Amniotic stem cell (primary cell): ENCODE data around the gene TSPYL6.
"Not testable (repeated sequence)": the region's sequence is repeated elsewhere in the genome, so short reads cannot be mapped to it uniquely, and the experiment has no call there.

Source experiments
- DNase-seq: peaks from one replicate; lab custom pipeline; 2025; lab: John Stamatoyannopoulos, UW

The TSPYL6 gene

DNA sequence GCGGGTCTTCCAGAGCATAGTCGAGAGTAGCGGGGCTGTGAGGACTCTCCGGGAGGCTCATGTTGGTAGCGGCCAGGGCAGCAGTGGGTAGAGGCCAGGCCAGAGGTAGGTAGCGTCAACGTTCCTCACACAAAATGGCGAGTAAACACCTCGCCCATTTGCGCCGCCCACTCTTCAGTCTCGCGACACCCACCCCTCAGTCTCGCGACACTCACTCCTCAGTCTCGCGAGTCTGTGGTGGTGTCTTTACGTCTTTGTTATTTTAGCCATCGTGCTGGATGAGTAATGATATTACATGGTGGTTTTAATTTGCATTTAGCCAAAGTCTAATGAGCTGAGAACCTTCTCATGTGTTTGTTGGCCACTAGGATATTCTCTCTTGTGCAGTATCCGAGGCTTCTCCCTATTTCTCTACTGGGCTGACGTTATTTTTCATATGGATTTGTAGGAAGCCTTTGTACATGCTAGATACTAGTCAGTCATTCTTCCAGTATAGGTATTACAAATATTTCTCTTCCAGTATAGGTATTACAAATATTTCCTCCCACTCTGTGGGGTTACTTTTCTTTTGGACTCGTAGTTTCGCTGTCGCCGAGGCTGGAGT is at the start of gene TSPYL6:
Gene TSPYL6 (minus strand): TSS at position 139 of the 604 bp plus-strand sequence. CDS start 78 bp downstream, at position 61.
- DNase-seq, result no peak

DNA sequence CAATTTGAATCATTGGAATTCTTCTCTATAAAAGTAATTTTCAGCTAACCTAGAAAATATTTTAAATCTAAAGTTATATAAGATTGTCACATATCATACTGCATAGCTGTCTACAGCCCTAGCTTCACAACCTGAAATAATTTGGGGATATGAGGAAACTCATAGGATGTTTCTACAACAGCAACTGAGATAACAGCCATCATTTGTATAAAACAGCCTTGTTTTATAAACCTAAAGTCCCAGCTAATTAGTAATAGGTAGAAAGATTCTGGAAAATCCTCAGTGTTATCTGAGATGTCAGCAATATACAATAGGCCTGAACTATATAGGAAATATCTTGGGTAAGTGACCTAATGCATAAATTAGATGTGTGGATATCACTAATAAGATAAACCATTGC is 47.6 kb upstream of the TSPYL6 start:
- no peak for DNase-seq

DNA sequence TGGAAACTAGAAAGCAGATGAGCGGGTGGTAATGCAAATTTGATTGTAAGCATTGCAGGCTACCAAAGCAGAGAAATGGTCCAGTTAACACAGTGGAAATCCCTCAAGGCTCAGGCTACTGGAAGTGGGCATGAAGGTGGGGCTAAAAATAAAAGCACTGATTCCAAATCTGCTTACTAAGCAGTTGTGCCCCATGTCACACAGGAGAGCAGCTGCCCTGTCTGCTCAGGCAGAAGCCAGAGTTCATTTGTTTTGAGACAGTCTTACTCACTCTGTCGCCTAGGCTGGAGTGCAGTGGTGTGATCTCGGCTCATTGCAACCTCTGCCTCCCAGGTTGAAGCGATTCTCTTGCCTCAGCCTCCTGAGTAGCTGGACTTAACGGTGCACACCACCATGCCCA is 42.5 kb upstream of the TSPYL6 start:
- no peak for DNase-seq

DNA sequence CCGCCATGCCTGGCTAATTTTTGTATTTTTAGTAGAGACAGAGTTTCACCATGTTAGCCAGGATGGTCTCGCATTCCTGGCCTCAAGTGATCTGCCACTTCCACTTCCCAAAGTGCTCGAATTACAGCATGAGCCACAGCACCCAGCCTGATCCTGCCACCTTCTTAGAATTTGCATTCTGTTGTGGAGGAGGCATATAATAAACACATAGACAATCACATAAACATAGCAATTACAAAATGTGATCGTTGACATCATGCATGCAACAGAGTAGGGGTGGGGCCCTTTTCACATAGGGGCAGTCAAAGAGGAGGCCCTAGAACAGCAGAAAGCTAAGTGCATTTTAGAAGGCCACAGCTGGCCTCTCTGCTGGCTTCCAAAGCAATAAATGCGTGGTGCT is 39.9 kb upstream of the TSPYL6 start:
- no peak for DNase-seq

DNA sequence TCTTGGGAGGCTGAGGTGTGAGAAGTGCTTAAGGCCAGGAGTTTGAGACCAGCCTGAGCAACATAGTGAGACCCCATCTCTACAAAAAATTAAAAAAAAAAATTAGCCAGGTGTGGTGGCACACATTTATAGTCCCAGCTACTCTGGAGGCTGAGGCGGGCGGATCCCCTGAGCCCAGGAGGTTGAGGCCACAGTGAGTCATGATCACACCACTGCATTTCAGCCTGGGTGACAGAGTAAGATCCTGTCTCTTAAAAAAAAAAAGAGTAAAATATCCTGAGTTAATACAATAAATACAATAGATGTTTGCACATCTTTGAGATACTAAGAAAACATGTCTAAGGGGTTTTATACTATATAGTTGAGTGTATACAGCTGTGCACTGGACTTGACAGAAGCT is 38.6 kb upstream of the TSPYL6 start:
- DNase-seq, result not testable (repeated sequence)

DNA sequence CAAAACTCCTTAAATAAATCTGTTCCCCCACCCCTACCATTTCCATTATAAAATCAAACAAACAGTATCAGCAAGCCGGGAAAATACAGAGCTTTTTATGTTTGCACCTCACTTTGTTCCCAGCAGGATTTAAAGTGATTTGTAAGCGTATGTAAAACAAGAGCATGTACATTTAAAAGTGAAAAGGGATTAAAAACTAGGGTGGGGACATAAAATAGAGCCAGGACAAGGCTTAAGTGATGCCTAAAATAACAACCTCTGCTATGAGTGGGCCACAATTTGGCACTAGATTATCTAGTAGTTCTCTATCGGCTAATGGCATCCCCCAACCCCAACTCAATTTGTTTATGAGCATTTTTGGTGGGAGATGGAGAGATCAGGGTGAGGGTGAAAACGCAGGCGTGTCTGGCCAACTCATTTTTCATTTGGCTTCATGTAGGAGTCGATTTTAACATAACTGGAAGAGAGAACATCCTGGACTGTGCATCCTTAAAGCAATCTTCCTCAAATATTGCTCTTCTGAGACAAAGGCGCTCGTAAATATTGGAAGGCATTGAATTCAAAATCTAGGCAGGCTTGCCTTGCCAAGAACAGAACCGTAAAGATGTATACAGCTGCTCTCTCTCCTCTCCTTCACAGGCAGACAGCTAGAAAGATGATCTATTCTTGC is 34.5 kb upstream of the TSPYL6 start:
- DNase-seq, result no peak

DNA sequence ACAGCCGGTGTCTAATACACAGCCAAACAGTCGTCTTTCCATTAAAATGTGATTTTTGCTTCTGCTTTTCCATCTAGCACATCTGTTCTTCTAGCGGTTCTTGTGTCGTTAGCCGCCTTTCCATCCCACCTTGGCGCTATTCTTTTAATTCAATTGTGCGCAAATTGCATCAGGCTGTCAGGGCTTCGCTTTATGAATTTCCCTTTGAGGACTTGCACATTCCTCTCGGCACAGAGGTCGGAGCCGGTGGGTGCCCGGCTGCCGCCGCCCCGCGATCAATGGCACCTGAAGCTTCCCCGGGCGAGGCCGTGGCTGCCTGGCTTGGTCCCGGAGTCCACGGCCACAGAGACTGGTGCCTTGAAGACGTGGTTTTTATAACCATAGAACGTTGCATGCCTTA is 33.9 kb upstream of the TSPYL6 start:
- DNase-seq, result no peak

DNA sequence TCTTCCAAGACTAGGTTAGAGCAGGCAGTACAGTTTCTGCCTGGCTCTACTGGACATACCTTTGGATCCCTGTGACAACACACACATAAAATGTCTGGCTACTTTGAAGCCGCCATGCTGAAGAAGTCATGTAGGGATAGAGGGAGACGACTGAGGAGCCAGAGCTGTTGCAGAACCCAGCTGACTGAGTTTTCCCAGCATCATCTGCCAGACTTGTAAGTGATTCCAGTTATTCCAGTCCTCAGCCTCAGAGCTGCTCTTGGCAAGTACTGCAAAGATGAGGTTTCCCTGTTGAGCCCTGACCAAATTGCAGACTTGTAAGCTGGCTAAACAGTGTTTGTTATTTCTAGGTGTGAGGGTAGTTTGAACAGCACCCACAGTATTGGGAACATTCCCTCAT is 31.5 kb upstream of the TSPYL6 start:
- no peak for DNase-seq

DNA sequence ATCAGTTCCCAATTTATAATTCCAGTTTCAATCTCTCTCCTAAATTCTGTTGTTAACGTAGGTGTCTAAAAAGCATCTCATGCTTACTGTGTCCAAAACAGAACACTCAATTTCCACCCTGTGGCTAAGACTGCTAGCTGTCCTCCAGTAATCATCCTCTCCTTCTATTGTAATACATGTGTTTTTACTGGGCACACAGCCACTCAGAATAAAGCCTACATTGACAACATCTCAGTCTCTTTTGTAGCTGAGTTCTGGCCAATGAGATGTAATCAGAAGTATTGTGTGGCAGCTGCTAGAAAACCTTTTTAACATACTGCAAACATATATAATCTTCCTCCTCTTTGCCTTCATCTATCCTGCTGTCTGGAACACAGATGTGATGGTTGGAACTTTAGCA is 29.4 kb upstream of the TSPYL6 start:
- DNase-seq, result no peak

DNA sequence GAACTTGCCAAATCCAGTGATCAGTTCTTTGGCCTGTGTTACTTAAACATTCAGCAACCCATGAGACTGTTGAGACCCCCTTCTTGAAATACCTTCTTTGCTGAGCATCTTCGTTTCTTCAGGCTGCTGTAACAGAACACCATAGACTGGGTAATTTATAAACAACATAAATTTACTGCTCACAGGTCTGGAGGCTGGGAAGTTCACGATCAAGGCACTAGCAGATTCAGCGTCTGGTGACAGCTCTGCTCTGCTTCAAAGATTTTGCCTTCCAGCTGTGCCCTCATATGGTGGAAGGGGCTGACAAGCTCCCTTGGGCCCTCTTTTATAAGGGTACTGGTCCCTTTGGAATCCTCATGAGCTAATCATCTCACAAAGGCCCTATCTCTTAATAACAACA is 28.8 kb upstream of the TSPYL6 start:
- no peak for DNase-seq

DNA sequence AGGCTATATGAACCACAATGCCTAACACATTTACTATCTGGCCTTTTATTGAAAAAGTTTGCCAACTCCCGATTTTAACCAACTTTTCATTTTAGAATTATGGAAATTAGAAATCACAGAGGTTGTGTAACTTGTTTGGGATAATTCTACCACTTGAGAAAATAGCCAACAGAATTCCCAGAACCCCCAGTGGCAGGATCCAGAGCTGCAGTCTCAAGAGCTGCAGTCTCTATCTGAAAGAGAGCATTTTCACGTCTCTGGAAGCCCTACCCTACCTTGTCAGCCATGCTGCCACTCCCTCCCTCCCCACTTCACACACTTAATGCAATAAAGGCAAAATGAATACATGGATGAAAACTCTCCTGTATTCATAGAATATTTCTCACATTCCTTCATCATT is 23.4 kb upstream of the TSPYL6 start:
- DNase-seq, result no peak

DNA sequence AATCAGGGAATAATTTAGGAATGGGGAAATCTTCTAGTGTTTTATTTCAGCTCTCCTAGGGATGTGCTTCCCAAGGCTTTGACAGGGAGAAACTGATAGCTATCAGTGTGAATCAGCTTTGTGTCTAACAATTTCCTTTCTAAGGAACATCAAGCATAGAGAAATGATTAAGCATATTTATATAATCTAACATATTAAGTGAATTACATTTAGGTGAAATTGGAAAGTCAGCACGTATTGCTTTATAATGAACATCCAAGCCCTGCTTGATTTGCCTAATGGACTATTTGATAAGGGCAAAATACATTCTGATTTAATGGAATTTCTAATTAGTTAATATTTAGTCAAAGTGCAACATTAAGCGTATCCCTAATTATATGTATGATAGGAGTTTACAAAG is 19.5 kb upstream of the TSPYL6 start:
- no peak for DNase-seq

DNA sequence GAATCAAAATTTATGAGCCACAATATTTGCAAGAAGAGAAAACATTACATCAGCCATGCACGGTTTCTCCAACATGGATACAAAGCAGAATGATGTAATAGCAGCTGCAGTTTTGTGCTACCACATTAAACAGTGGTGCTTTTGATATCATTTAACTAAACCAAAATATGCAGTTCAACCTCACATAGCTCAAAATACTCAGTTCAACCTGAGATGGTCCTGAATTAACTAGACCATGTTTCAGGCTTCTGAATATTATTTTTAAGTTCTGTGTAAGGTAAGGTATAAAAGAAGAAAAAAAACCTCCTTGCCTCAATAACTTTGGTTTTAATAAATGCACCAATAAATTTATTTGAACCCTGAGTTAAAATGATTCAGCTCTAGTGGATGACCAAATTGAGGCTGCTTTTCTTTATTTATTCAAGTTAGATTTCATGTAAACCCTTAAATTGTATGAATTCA is 18.8 kb upstream of the TSPYL6 start:
- no peak for DNase-seq

DNA sequence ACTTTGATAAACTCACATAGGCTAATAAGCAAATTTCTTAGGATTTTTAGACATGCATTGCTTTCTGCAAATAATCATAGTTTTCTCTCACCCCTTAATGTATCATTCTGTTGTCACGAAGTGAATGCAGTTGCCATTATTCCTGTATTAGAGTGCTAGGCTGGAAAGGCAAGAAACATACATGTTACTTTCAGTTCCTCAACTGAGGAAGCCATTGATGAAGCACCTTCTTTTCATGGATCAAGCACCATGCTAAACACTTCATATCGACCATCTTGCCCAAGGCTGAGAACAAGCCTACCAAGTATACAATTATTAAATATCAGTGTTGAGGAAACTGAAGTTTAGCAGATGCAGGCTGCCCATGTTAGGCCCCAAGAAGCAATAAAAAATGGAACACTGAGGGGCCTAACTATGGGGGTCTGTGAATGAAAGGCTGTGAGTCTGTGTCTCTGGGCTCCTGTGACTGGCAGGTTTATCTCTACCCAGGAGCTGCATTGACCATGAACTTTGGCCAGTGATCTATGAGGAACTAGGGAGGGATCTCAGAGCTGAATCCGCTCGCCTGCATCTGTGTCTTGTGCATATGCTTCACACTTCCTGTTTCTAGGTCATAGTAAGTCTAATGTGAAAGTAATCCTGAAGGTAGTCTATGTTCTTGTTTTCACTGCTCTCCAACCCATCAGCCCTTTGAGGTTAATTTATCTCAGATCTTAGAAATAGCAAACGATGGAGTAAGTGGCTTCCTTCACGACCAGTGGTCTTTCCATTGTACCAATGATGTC is 16.0 kb upstream of the TSPYL6 start:
- DNase-seq, result no peak

DNA sequence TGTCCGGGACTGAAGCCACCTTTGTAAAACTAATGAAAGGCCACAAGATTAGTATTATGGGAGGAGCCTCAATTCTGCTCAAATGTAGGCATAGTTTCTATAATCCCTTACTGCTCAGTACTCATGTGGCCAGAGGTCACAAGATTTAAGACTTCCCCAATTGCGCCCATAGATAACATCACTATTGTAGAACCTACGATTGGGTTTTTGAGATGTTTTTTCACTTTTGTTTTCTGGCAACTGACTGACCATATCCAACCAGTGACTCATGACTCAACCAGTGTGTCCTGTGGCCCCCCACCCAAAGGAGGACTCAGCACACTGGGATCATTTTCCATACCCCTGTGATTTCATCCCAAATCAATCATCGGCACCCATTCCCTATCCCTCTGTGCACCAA is 15.2 kb upstream of the TSPYL6 start:
- no peak for DNase-seq

DNA sequence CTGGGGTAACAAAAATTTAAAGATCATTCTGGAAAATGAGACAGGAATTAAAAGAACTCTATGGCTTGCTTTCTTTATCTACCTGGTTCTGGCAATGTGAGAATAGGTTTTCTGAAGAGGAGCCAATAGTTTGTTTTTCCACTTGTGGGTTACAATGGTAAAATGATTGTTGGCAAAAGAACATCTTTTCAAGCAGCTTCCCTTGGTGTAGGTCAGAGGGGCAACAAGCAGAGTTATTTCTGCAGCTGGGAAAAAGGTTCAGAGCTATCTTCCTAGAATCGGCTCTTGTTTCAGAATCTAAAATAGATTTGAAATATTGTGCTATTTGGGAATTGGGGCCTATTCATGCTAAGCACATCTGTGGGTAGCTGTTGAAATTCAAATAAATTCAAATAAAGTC is 11.5 kb upstream of the TSPYL6 start:
- DNase-seq, result no peak

DNA sequence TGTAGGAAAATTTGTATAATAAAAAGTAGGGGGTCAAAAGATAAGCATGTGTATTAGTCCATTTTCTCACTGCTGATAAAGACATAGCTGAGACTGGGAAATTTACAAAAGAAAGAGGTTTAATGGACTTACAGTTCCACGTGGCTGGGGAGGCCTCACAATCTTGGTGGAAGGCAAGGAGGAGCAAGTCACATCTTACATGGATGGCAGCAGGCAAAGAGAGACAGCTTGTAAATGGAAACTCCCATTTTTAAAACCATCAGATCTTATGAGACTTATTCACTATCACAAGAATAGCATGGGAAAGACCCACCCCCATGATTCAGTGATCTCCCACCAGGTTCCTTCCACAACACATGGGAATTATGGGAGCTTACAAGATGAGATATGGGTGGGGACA is 9.1 kb upstream of the TSPYL6 start:
- DNase-seq, result not testable (repeated sequence)

DNA sequence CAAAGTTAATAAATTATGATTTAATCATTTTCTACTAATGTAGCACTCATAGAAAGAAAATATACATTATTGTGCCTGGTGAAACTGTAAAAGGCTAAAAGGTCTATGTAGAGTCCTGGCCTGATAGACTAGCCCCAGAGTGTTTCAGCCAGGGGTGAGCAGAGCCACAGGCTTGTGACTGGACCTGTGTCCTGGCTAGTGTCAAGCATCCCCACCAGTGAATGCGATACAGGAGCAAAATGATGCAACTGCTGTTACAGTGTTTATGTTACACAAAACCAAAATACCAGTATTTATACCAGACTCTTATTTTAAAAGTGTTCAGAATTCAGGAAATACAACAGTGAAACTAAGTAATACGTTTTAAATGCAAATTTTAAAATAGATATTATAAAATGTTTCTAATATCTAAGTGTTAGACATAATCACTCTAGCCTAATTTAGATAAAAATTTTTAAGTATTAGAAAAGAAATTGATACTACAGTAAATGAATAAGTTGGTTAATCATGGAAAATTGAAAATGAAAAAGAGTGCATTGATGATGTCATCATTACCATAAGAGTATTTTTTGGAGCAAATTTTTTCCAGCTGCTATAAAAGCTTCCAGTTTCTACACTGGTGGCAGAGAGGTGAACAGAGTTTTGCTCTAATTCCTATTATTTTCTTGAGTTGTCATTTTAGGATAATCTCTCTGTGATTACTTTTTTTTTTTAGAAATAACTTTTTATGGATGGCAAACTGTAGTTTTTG is 6.2 kb upstream of the TSPYL6 start:
- DNase-seq, result no peak

DNA sequence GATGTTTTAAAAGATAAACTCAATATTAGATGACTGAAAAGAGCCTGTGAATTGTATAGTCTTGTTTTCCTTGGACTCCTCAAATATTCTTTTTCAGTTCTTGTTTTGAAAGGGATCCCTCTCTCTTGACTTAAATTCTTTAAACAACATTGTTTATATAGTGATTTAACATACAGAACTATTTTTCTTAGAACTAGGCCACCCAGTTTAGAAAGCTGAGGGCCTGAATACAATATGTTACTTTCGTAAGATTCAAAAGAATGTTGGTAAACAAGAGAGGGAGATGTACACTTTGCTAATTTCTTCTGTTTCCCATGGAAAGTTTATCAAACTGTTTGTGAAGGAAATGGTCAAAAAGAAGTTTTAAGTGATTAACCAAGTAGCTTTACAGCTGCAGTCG is 5.5 kb upstream of the TSPYL6 start:
- no peak for DNase-seq

DNA sequence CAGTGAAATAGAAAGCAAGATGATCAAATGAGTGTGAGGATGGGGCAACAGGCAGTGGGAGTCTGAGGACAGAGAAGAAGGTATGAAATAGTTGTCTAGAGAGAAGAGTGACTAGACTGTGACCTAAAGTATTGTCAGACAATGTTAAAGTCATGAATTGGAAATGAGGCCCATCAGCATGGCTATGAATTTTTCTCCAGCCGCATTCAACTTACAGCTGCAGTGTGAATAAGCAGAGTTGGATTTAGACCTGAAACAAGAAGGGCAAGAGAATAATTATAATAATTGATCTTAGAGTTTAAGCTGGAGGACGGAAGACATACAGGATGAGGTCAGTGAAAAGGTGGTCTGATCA is 4.2 kb upstream of the TSPYL6 start:
- no peak for DNase-seq

DNA sequence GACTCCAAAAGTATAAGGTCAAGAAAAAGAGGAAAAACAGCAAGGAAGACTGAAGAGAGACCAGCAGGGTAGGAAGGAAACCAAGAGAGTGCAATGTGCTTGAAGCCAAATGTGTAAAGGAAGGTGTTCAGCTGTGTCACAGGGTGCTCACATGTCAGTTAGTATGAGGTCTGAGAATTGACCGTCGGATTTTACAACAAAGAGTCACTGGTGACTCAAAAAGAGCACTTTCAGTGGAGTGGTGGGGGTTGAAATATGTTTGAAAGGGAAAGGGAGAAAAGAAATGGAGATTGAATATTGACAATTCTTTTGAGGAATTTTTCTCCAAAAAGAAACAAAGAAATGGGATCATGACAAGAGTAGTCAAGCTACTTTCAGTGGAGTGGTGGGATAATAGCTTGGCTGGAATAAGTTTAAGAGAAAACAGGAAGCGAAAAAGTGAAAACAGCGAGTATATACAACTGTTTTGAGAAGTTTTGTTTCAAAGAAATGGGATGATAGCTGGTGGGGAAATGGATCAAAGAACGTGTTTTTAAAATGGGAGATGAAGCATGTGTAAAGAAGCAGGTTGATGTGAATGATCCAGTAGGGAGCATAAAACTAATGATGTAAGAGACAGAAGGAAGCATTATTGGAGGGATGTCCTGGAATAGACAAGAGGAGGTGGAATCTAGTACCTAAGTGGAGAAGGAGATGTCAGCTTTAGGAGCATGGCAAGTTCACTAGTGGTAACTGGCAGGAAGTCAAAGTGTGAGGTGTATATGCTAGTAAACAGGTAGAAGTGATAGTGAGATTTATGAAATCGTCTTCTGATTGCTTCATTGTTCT is 3.6 kb upstream of the TSPYL6 start:
- no peak for DNase-seq

DNA sequence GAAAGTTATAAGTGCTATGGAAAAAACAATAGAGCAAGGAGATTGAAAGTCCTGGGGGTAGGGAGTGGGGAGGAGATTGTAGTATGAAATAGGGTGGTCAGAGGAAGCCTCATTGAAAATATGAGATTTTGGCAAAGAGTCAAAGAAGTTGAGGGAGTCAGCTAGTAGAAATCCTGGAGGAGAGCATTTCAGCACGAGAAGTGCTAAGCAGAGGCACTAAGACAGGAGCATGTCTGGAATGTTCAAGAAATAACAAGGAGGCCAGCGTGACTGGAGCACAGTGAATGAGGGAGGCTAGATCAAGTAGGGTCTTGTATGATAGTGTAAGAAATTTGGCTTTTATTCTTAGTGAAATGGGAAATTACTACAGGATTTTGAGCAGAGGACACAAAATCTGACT is 2.1 kb upstream of the TSPYL6 start:
- DNase-seq, result no peak
